Stimulated activated CD8-positive, alpha-beta memory T cell treated with anti-CD3 and anti-CD28 coated beads, Interleukin-4, amount 100 ng/mL, for 48 hours (primary cell): ENCODE results near the gene OR10X1.

Source experiments
- DNase-seq: peaks from one replicate; pipeline ENCODE4 v3.0.0-alpha.2; 2020

Gene OR10X1, protein sequence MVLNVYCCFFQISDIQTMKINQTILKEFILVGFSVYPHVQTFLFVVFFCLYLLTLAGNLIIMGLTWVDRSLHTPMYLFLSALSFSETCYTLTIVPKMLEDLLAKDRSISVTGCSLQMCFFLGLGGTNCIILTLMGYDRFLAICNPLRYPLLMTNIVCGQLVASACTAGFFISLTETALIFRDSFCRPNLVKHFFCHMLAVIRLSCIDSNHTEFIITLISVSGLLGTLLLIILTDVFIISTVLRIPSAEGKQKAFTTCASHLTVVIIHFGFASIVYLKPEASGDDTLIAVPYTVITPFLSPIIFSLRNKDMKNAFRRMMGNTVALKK

GRCh38 chr1:158579733-158580132 is at the start of gene OR10X1:
Gene OR10X1, minus strand, starts transcription at chr1:158579899. Its CDS starts 0 bp downstream, at chr1:158579899.
- no peak for DNase-seq

DNA sequence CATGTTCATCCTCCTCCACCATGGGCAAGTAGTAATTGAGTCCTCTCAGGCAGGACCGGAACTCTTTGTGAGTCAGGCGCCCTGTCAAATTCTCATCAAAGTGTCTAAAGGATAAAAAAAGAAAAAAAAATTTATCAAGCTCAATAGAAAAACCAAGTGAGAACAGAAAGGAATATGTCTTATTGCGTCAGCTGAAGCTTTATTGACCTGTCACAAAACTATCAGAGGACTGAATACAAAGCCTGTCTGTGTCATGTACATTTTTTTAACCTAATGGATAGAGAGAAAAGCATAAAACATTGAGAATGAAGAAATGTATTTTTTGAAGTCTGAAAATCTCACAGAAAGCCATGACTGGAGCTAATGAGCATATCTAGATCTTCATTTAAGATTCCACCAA is 34.1 kb upstream of the OR10X1 start:
- DNase-seq: no peak

- DNase-seq: no peak
Observed at GRCh38 chr1:158611916-158612315, 32.2 kb upstream of the OR10X1 start.

GRCh38 chr1:158607296-158607695 is 27.6 kb upstream of the OR10X1 start:
- DNase-seq: no peak

DNA sequence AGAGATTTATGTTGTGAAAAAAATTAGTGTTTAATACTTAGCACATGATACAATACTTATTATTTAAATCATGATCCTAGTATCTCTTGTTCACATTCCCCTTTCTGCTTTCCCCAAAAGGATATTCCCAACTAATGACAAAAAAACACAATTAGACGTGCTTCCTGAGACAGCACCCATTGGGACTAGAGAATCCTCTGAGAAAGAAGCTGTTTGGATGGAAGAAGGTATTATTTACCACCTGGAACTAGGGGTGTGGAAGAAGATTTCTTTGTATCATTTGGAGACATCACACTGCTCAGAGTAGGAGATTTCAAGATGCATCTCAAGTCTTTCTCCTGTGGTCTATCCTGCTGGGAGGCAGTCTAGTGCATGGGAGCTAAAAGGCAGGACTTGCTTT is 25.3 kb upstream of the OR10X1 start, which contains the start of gene OR10Z1:
Gene OR10Z1 (plus strand): TSS at position 301 of the 400 bp plus-strand sequence. CDS start 1,171 bp downstream, outside the sequence.
- DNase-seq: no peak

DNA sequence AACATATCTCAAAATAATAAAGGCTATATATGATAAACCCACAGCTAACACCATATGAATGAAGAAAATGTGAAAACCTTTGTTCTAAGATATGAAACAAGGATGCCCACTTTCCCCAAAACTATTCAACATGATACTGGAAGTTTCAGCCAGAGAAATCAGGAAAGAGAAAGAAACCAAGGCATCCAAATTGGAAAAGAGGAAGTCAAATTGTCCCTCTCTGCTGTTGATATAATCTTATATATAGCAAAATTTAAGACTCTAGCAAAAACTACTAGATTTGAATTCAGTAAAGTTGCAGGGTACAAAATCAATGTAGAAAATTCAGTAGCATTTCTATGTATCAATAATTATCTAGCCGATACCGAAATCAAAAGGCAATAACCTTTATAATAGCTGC is 21.0 kb upstream of the OR10X1 start:
- DNase-seq: no peak

- DNase-seq: no peak
Observed at GRCh38 chr1:158586942-158587341, 7.2 kb upstream of the OR10X1 start.

- DNase-seq: no peak
Observed at GRCh38 chr1:158583962-158584361, 4.3 kb upstream of the OR10X1 start.

- no peak for DNase-seq
Observed at GRCh38 chr1:158577561-158577960, 2.1 kb downstream of the OR10X1 start.

DNA sequence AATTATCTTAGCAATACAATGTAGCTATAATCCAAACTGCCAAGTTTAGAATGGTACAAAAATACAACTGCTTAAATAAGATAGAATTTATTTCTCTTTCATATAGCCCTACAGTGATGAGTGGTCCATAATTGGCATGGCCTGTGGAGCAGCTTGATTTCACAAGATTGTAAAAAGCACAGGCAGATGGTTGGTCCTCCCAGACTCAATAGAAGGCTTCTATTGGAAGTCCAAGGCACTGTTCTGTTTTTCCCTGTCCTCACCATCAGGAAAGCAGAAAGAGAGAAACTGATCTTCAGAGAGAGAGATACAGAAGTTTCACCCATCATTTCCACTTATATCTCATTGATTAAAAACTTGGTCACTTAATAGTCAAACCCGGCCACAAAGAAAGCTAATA is 7.5 kb downstream of the OR10X1 start:
- no peak for DNase-seq

- DNase-seq: no peak
Observed at GRCh38 chr1:158570480-158570879, 9.2 kb downstream of the OR10X1 start, which contains the start of gene OR6P1. Gene OR6P1, minus strand, starts transcription at chr1:158570580. Its CDS starts 6,976 bp downstream, at chr1:158563604.

DNA sequence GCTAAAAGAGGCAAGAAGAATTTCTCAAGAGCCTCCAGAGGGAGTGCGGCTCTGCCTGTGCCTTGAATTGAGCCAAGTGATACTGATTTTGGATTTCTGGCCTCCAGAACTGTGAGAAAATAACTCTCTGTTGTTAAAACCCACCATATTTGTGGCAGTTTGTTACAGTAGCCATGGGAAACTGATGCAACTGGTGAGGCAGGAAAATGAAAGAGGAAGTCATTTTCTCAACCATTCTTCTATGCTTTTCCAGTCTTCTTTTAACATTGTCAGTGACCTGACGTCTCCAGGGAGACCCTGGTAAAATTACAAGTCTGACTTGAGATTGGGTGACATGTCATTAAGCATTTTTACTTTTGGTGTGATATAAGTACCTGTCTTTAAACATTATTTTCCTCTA is 15.1 kb downstream of the OR10X1 start:
- no peak for DNase-seq

DNA sequence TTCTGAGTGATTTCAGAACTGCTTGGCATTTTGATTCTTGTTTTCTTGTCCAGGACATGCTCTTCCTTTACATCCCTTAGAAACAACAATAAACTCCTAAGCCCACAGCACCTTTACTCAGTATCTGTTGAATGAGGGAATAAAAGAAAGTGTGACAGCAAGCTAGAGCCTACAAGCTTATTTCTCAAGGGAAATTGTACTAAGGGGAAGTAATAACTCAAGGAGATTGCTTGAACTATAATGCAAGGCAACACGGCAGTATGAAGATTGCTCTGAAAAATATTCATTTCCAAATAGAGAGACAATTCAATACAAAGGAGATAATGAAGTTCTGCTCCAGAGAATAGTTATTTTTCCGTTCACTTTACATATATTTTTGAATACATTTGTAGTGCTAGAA is 15.8 kb downstream of the OR10X1 start:
- no peak for DNase-seq

GRCh38 chr1:158559696-158560095 is 20.0 kb downstream of the OR10X1 start:
- no peak for DNase-seq

GRCh38 chr1:158554352-158554751 is 25.3 kb downstream of the OR10X1 start, which contains the start of gene OR6Y1:
Gene OR6Y1, minus strand, starts transcription at chr1:158554405. Its CDS starts 6,300 bp downstream, at chr1:158548105.
- DNase-seq: no peak

- no peak for DNase-seq
Observed at GRCh38 chr1:158552296-158552695, 27.4 kb downstream of the OR10X1 start.

- DNase-seq: no peak
Observed at GRCh38 chr1:158547533-158547932, 32.2 kb downstream of the OR10X1 start.

GRCh38 chr1:158537609-158538008 is 42.1 kb downstream of the OR10X1 start:
- DNase-seq: no peak

DNA sequence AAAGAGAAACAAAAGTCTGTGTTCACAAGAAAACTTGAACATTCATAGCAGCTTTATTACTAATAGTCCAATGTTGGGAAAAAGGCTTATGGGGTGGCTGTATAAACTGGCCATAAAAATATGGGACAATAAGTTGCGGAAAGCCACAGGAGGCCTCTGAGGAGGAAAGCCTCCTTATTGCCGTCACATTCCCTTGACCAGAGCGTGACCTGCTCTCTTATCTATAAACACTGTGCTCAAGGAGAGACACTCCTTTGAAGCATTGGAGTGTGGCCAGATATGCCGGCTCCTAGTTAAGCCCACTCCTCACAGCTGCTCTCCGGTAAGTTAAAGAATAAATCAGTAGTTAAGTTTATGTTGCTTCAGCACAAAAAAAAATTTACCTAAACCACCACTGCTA is 45.2 kb downstream of the OR10X1 start:
- DNase-seq: no peak
